Neuronal stem cell (in vitro differentiated cells): Measurements from ENCODE around the gene PMAIP1.

ENCODE experiments used
- DNase-seq: peaks from one replicate; pipeline ENCODE4 v3.0.0-alpha.2; 2013; ENCODE audit warnings: low spot score
- H2AFZ ChIP-seq: one replicate; pipeline ENCODE4 v1.6.1; 2013; ENCODE audit warnings: mild to moderate bottlenecking, low read length, inconsistent platforms
- H2AK5ac ChIP-seq: 2 replicates; pipeline ENCODE4 v1.6.1; 2013; ENCODE audit warnings: low read depth, mild to moderate bottlenecking, inconsistent platforms, low read length, moderate library complexity, mixed read lengths
- H2BK120ac ChIP-seq: 2 replicates; pipeline ENCODE4 v1.6.1; 2013; ENCODE audit warnings: low read depth, mild to moderate bottlenecking, inconsistent platforms, low read length, moderate library complexity, mixed read lengths
- H2BK12ac ChIP-seq: one replicate; pipeline ENCODE4 v1.6.1; 2013; ENCODE audit warnings: low read length, inconsistent platforms
- H2BK15ac ChIP-seq: 2 replicates; pipeline ENCODE4 v1.6.1; 2013; ENCODE audit warnings: mild to moderate bottlenecking, low read length, inconsistent platforms, mixed read lengths
- H2BK5ac ChIP-seq: one replicate; pipeline ENCODE4 v1.6.1; 2013; ENCODE audit warnings: inconsistent platforms, mild to moderate bottlenecking, low read length, moderate library complexity
- H3K14ac ChIP-seq: one replicate; pipeline ENCODE4 v1.6.1; 2013; ENCODE audit warnings: low read length, inconsistent platforms
- H3K18ac ChIP-seq: 2 replicates; pipeline ENCODE4 v1.6.1; 2013; ENCODE audit warnings: low read length, inconsistent platforms
- H3K23ac ChIP-seq: 2 replicates; pipeline ENCODE4 v1.6.1; 2013; ENCODE audit warnings: low read depth, mild to moderate bottlenecking, mixed read lengths, low read length, inconsistent platforms; ENCODE audit not compliant: poor library complexity
- H3K27ac ChIP-seq: replicated peaks from 3 replicates; pipeline ENCODE4 v1.5.1; 2013; ENCODE audit warnings: low read length, inconsistent platforms
- H3K27me3 ChIP-seq, 3 experiments: 2 replicates each; pipeline ENCODE4 v1.6.1; 2013; ENCODE audit warnings: low read length in 3 of 3, mild to moderate bottlenecking in 2 of 3, inconsistent platforms in 1 of 3, low read depth in 1 of 3, mixed read lengths in 1 of 3, moderate library complexity in 1 of 3; ENCODE audit not compliant: control insufficient read depth in 3 of 3, insufficient read depth in 3 of 3
- H3K36me3 ChIP-seq, 2 donors: replicated peaks in 1 of 2; 2 replicates each; pipeline ENCODE4 v1.6.1; 2013; ENCODE audit warnings: low read length in 2 of 2; ENCODE audit not compliant: control insufficient read depth in 2 of 2, insufficient read depth in 2 of 2
- H3K4ac ChIP-seq: 2 replicates; pipeline ENCODE4 v1.6.1; 2013; ENCODE audit warnings: inconsistent platforms, mild to moderate bottlenecking, low read length, moderate library complexity
- H3K4me1 ChIP-seq, 2 donors: 1 replicate in 1 of 2; 2 replicates in 1 of 2; pipeline ENCODE4 v1.6.1; 2013; ENCODE audit warnings: low read length in 2 of 2, low read depth in 1 of 2; ENCODE audit not compliant: control insufficient read depth in 2 of 2, insufficient read depth in 1 of 2
- H3K4me2 ChIP-seq: one replicate; pipeline ENCODE4 v1.6.1; 2013; ENCODE audit warnings: mild to moderate bottlenecking, low read length, inconsistent platforms; ENCODE audit not compliant: insufficient read depth, poor library complexity, severe bottlenecking
- H3K4me3 ChIP-seq, 2 donors: 2 replicates each; pipeline ENCODE4 v1.5.1; 2013; ENCODE audit warnings: low read length in 2 of 2, mild to moderate bottlenecking in 2 of 2, inconsistent platforms in 1 of 2, moderate library complexity in 1 of 2
- H3K79me1 ChIP-seq: one replicate; pipeline ENCODE4 v1.6.1; 2013; ENCODE audit warnings: low read depth, mild to moderate bottlenecking, inconsistent platforms, low read length, moderate library complexity
- H3K9ac ChIP-seq: one replicate; pipeline ENCODE4 v1.6.1; 2013; ENCODE audit warnings: mild to moderate bottlenecking, low read depth, low read length, inconsistent platforms; ENCODE audit not compliant: poor library complexity
- H3K9me3 ChIP-seq, 2 donors: replicated peaks in 1 of 2; 2 replicates each; pipeline versions ENCODE3 to v1.6.1; 2013; ENCODE audit warnings: low read length in 2 of 2, mild to moderate bottlenecking in 2 of 2, inconsistent platforms in 1 of 2, low read depth in 1 of 2, mixed read lengths in 1 of 2, moderate library complexity in 1 of 2; ENCODE audit not compliant: control insufficient read depth in 2 of 2, insufficient read depth in 1 of 2
- H4K8ac ChIP-seq: one replicate; pipeline ENCODE4 v1.6.1; 2013; ENCODE audit warnings: low read depth, mild to moderate bottlenecking, inconsistent platforms, low read length, moderate library complexity
- H4K91ac ChIP-seq: one replicate; pipeline ENCODE4 v1.6.1; 2013; ENCODE audit warnings: low read length, low read depth, mild to moderate bottlenecking, inconsistent platforms; ENCODE audit not compliant: poor library complexity
- WGBS, 2 donors: extraction: QIAGEN DNeasy Blood & Tissue Kit; methylation state at CpG; one replicate each; pipeline ENCODE4 v1.1.7; 2013; ENCODE audit warnings: missing lambda C conversion rate in 2 of 2, mixed read lengths in 1 of 2; ENCODE audit not compliant: insufficient read length in 2 of 2, insufficient replicate concordance in 1 of 2; ENCODE audit errors: extremely low coverage in 2 of 2; 5-methylcytosine and 5-hydroxymethylcytosine counted together

PMAIP1 gene

GRCh38 chr18:59898093-59898492 is 1.7 kb upstream of the PMAIP1 start:
- Histone ChIP-seq H3K4me3 (no peak overlapping the region), H2BK12ac (no peak overlapping the region), H2BK5ac (no peak overlapping the region)

DNA sequence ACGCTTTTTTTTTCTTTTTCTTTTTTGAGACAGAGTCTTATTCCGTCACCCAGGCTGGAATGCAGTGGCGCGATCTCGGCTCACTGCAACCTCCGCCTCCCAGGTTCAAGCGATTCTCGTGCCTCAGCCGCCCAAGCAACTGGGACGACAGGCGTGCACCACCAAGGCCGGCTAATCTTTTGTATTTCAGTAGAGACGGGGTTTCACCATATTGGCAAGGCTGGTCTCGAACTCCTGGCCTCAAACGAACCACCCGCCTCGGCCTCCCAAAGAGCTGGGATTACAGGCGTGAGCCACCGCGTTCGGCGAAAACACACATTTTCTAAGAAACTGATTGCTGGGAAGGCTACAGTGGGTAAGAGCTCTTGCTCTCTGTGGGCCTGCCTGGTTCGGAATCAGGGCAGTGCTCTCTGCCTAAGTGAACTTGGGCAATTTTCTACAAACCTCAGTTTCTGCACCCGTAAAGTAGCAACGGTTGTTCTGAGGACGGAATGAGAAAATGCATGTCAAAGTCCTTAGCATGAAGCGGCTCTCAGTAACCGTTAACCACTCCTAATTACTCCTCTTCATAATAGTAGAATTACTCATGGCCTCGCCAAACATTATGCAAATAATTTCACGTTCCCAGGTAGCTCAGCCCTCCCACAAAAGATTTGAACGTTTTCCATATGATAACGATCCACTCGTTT is 1.0 kb upstream of the PMAIP1 start:
- no peak overlapping the region for H2BK120ac ChIP-seq
- peak overlapping the region in 1 of 2 donors; percentile 89 for H3K4me3 ChIP-seq
- H2AFZ ChIP-seq, result peak overlapping the region; percentile 93
- H2BK12ac ChIP-seq, result no peak overlapping the region
- DNase-seq, result no peak
- H3K9me3 ChIP-seq, result peaks cover 0 to 11% of the 10 kb centered on the region in 2 donors
- H3K18ac ChIP-seq, result no peak overlapping the region
- no peak overlapping the region for H3K9ac ChIP-seq
- H4K8ac ChIP-seq, result no peak overlapping the region
- H3K14ac ChIP-seq, result no peak overlapping the region
- H3K27ac ChIP-seq, result no peak overlapping the region
- H3K4ac ChIP-seq, result no peak overlapping the region
- H4K91ac ChIP-seq, result no peak overlapping the region
- no CpG with 5 or more reads among the region's 33 CpGs for WGBS, 2 donors
- no peak overlapping the region for H2AK5ac ChIP-seq
- peaks cover 0 to 6% of the 10 kb centered on the region in 2 donors for H3K4me1 ChIP-seq
- peaks cover 0 to 18% of the 10 kb centered on the region in 2 donors for H3K36me3 ChIP-seq
- no peak overlapping the region for H2BK15ac ChIP-seq
- no peak overlapping the region for H2BK5ac ChIP-seq
- no peaks in the 10 kb centered on the region for H3K79me1 ChIP-seq
- H3K4me2 ChIP-seq, result peak overlapping the region; percentile 89
- H3K23ac ChIP-seq, result no peak overlapping the region
- peaks cover 13 to 36% (median 35%) of the 10 kb centered on the region in 3 experiments for H3K27me3 ChIP-seq

More at GRCh38 chr18:59898093-59898492, 1.7 kb upstream of the PMAIP1 start:
- no peak overlapping the region for H3K4me2 ChIP-seq
- H4K91ac ChIP-seq, result no peak overlapping the region
- H3K18ac ChIP-seq, result no peak overlapping the region
- no peak overlapping the region for H2BK15ac ChIP-seq
- whole genome bisulfite sequencing, 2 donors, result no CpG with 5 or more reads among the region's 4 CpGs
- no peak overlapping the region for H3K4ac ChIP-seq
- H3K9me3 ChIP-seq, result peaks cover 0 to 11% of the 10 kb centered on the region in 2 donors
- DNase-seq, result no peak
- no peak overlapping the region for H2BK120ac ChIP-seq
- H3K79me1 ChIP-seq, result no peaks in the 10 kb centered on the region
- peaks cover 0 to 11% of the 10 kb centered on the region in 2 donors for H3K36me3 ChIP-seq
- no peak overlapping the region for H2AK5ac ChIP-seq
- no peak overlapping the region for H3K9ac ChIP-seq
- no peak overlapping the region for H3K14ac ChIP-seq
- no peak overlapping the region for H4K8ac ChIP-seq
- H3K27me3 ChIP-seq, result peaks cover 13 to 36% (median 35%) of the 10 kb centered on the region in 3 experiments
- H3K23ac ChIP-seq, result no peak overlapping the region
- peaks cover 0 to 6% of the 10 kb centered on the region in 2 donors for H3K4me1 ChIP-seq
- no peak overlapping the region for H2AFZ ChIP-seq
- H3K27ac ChIP-seq, result no peak overlapping the region

DNA sequence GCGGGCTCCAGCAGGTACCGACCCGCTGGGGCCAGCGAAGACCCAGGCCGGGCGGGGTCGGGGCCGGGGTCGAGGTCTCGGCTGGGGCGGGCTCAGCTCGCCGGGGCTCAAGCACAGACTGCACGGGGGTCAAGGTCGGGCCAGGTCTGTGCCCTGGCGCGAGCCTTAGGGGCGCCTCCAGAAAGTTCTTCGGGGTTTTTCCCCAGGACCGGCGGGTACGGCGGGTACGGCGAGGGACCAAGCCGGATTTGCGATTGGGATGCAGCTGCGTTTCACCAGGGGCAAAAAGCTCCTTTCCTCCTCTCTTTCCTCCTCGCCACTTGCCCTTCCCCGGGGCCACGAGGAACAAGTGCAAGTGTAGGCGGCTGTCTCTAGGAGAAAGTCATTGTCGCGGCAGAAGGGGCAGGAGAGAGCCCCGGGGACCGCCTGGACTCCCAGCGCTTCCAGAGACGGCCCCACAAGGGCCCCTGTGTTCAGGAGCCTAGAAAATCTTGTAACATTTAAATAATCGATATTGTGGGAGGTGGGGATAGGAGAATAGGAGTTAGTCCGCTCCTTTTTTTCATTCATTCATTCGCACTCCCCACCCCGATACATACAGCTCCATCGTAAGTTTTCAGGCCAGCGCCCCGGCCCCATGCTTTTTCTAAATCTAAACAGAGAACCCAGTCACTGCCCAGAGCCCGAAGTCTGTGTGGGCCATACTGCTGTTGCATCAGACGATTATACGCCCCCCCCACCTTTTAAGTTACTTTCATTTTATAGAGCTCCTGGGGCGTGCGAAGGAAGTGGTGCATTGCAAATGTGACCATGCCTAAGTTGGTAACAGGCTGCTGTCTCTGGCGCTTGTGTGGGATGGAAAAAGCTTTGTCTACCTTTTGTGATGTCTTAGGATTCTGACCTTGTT is 679 bp downstream of the PMAIP1 start:
- Histone ChIP-seq H4K91ac (no peak overlapping the region), H3K36me3 (peaks cover 0 to 24% of the 10 kb centered on the region in 2 donors), H3K4me1 (peaks cover 0 to 6% of the 10 kb centered on the region in 2 donors), H3K79me1 (no peaks in the 10 kb centered on the region), H3K27ac (no peak overlapping the region), H3K4ac (no peak overlapping the region), H4K8ac (no peak overlapping the region), H3K23ac (peak overlapping the region; percentile 50), H3K27me3 (peaks cover 13 to 34% (median 29%) of the 10 kb centered on the region in 3 experiments), H2AFZ (peak overlapping the region; percentile 93), H3K18ac (peak overlapping the region; percentile 38), H3K9me3 (peaks cover 0 to 11% of the 10 kb centered on the region in 2 donors), H2BK120ac (no peak overlapping the region), H3K4me2 (peak overlapping the region; percentile 89), H3K9ac (peak overlapping the region; percentile 55), H2BK5ac (no peak overlapping the region), H2BK15ac (no peak overlapping the region), H3K4me3 (peak overlapping the region; percentile 89 to 93), H3K14ac (no peak overlapping the region), H2BK12ac (no peak overlapping the region), H2AK5ac (peak overlapping the region; percentile 5)
- DNase-seq, result peak; percentile 27
- WGBS, 2 donors, result no CpG with 5 or more reads among the region's 51 CpGs
